OCI-LY1 (cell line): ENCODE measurements around the gene FMN1.

ENCODE experiments used
- EZH2 ChIP-seq: fragments of 200-600 bp; sonication (generic), shearing (Covaris generic); IDR thresholded peaks from 2 replicates; pipeline ENCODE4 v1.8.0; 2017; ENCODE audit warnings: borderline replicate concordance, mixed run types, mild to moderate bottlenecking, antibody characterized with exemption, low read length, moderate library complexity, mixed read lengths
- TF ChIP-seq, protein P1 (sequence below): fragments of 200-600 bp; sonication (generic), shearing (Covaris generic); IDR thresholded peaks from 2 replicates; pipeline ENCODE4 v1.5.1; 2017; ENCODE audit warnings: mild to moderate bottlenecking, antibody characterized with exemption, low read length, moderate library complexity, mixed read lengths

DNA sequence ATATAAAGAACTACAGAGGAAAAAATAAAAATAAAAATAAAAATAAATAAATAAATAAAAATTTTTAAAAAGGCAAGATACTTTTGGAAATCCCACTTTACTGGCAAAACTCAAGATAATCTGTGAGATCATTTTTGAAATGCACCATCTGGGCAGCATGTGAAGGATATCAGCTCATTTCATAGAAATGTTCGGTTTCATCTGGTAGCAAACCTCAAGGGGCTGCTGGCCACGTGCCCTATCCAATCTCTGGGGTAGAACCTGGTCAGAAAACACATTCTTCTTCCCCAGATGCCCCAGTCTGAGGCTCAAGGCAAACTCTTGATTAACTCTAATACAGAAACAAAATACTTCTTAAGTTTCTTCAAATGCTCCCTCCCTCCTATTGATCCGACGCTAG, 166.0 kb downstream of the FMN1 start:
- TF ChIP-seq, protein P1, sequence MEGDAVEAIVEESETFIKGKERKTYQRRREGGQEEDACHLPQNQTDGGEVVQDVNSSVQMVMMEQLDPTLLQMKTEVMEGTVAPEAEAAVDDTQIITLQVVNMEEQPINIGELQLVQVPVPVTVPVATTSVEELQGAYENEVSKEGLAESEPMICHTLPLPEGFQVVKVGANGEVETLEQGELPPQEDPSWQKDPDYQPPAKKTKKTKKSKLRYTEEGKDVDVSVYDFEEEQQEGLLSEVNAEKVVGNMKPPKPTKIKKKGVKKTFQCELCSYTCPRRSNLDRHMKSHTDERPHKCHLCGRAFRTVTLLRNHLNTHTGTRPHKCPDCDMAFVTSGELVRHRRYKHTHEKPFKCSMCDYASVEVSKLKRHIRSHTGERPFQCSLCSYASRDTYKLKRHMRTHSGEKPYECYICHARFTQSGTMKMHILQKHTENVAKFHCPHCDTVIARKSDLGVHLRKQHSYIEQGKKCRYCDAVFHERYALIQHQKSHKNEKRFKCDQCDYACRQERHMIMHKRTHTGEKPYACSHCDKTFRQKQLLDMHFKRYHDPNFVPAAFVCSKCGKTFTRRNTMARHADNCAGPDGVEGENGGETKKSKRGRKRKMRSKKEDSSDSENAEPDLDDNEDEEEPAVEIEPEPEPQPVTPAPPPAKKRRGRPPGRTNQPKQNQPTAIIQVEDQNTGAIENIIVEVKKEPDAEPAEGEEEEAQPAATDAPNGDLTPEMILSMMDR, result no peak
- TF ChIP-seq EZH2, result no peak
